GM10266 (cell line): ENCODE results near the gene PPFIBP1.
A peak's percentile ranks its signal among the peaks of the same experiment; 100 is the strongest.

ENCODE experiments used
- DNase-seq: peaks from one replicate; pipeline ENCODE4 v3.0.0; 2012; ENCODE audit errors: extremely low spot score
- CTCF ChIP-seq: IDR thresholded peaks from 2 replicates; pipeline ENCODE4 v1.5.1; 2012; ENCODE audit warnings: mild to moderate bottlenecking, low read depth; ENCODE audit not compliant: control insufficient read depth, insufficient read depth; ENCODE audit errors: missing control alignments

PPFIBP1 gene

DNA sequence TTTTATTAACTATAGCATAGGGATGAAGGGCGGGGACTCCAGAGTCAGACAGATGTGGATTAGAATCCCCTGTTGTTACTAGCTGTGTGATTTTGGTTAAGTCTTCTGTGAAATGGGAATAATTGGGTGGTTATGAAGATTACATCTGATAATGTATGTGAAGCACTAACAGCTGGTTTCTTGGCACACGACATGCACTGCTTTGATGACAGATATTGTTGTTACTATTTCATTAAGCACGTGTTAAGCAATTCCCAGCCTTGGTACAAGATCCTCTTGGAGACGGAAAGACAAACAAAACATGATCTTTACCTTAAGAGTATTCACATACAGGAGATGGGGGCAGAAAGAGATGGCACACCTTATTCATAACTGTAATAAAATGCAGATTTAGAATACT is 7.9 kb downstream of the PPFIBP1 start:
- no peak for TF ChIP-seq CTCF
- no peak for DNase-seq

DNA sequence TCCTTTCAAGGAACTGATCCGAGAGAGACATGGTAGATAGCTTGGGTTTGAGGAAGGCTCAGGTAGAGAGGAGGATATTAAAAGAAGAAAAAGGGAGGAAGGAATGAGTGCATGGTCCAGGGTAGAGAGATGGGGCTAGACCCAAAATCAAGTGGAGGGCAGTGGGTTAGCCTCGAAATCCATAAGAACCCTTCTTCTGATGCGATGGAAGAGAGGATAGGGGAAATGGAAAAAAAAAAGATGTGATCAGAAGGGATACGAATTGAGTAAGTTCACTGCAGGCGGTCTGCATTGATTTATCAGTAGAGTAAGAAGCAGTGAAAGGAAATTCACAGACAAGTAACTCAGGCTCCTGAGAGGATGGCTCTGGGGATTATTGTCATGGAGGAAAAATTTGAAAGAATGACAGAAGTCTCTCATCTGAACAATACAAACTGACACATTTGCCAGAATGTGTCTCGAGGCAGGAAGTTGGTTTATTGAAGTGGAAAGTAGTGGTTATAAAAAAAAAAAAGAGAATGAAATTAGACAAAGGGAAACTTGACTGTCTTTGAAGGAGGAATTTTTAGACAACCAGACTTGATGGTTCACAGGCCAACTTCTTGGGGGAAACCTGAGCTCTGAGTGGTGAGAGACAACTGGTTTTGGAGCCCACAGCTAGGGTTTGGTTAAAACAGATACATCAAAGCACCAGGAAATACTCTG is 10.2 kb downstream of the PPFIBP1 start:
- no peak for TF ChIP-seq CTCF
- peak; percentile 33 for DNase-seq

DNA sequence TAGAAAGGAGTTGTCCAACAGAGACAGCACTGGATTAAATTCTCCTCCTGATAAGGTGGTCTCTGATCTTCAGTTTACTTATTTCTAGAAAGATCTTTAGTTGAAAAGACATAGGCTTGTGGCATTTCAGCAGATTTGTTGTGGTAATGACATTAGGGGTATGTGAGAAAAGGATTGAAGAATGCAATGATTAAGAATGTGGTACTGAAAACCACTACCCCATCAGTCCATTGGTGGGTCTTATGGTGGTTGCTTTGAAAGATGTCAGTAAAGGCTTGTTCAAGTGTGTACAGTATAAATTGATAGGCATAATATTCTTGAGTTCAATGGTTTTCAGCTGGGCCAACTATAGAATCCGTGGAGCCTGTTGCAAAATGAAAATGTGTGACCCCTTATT is 10.8 kb downstream of the PPFIBP1 start:
- no peak for DNase-seq
- no peak for TF ChIP-seq CTCF

DNA sequence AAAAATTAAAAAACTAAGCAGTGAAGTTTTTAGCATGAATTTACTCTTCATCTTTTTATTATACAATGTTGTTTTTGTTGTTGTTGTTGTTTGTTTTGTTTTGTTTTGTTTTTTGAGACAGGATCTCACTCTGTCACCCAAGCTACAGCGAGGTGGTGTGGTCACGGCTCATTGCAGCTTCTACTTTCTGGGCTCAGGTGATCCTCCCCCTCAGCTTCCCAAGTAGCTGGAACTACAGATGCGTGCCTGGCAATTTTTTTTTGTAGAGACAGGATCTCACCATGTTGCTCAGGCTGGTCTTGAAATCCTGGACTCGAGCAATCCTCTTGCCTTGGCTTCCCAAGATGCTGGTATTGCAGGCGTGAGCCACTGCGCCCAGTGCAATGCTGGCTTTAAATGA is 11.3 kb downstream of the PPFIBP1 start:
- TF ChIP-seq CTCF: no peak
- no peak for DNase-seq

GRCh38 chr12:27537855-27538675 is 14.1 kb downstream of the PPFIBP1 start:
- DNase-seq: no peak
- TF ChIP-seq CTCF: no peak

DNA sequence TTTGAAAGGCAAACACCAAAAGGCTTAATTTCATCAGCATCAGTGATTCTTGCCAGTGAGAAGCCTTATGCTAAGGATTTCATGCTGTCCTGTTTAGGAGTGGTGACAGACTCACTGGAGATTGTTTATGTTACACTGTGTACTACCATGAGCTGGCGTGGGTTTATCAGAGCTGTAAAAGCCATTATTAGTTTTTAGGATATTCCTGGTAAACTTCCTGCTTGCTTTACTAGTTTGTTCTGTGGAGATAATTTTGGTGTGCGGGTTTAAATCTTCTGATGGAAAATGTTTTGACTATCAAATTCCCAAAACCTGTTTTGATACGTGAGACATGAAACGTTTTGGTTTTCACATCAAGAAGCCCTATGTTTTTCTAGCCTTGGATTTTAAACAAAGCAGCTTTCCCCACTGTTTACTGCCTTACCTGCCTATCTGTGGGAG is 15.2 kb downstream of the PPFIBP1 start:
- no peak for DNase-seq
- no peak for TF ChIP-seq CTCF
